GM12878 (cell line): ENCODE results near the gene UBA7. TPM values are rescaled to one million over a fixed set of nuclear protein-coding genes. Genes with fewer than 3 reads are reported as not detected.

ENCODE experiments used
- ATAC-seq: fragments of 200-7000 bp; cut with Tn5 transposase; 3 replicates; pipeline ENCODE4 v1.9.1; 2020; ENCODE audit warnings: mild to moderate bottlenecking, moderate library complexity
- BruUV-seq: library from RNA; stranded (reverse); fragments of 400-500 nt; replicated peaks from 2 replicates; lab custom pipeline; 2021; lab: Mats Ljungman, UMichigan
- CTCF ChIA-PET: fragments of 300-600 bp; sonication (Branson Sonifier 250); formaldehyde crosslinking; extraction: SDS; loops from one replicate; lab custom pipeline; 2021; ENCODE audit warnings: inconsistent platforms; lab: Yijun Ruan, JAX
- POLR2A ChIA-PET: fragments of 350-600 bp; formaldehyde crosslinking; extraction: SDS; loops from one replicate; lab custom pipeline; 2021; ENCODE audit warnings: inconsistent platforms; lab: Charles Lee
- RAD21 ChIA-PET: fragments of 300-600 bp; sonication (Branson Sonifier 250); formaldehyde crosslinking; loops from one replicate; lab custom pipeline; 2023; ENCODE audit warnings: antibody characterized with exemption; ENCODE audit not compliant: unreplicated experiment; lab: Charles Lee
- SMC1A ChIA-PET: fragments of 300-600 bp; sonication (Branson Sonifier 250); formaldehyde crosslinking; loops from one replicate; lab custom pipeline; 2023; ENCODE audit not compliant: unreplicated experiment, uncharacterized antibody; lab: Charles Lee
- DNase-seq: peaks from one replicate; pipeline ENCODE4 v3.0.0-alpha.2; 2011; ENCODE audit warnings: low read depth, low spot score
- FAIRE-seq: peaks from 3 replicates; lab custom pipeline; 2011; peaks lifted over from hg19 to GRCh38; lab: Jason Lieb, UNC
- H2AFZ ChIP-seq: 2 replicates; pipeline ENCODE4 v1.6.0; 2011; ENCODE audit warnings: low read depth, low read length, control low read depth; ENCODE audit not compliant: control insufficient read depth
- H3K27ac ChIP-seq: 2 replicates; pipeline ENCODE4 v1.5.1; 2011; ENCODE audit warnings: control low read depth; ENCODE audit not compliant: control insufficient read depth, insufficient read depth
- H3K27me3 ChIP-seq, 2 experiments: replicated peaks in 1 of 2; 2 replicates each; pipeline versions ENCODE4 v1.6.0 to v1.6.1; 2011; ENCODE audit warnings: low read length in 1 of 2; ENCODE audit not compliant: control insufficient read depth in 2 of 2, insufficient read depth in 2 of 2
- H3K36me3 ChIP-seq, 2 experiments: 2 replicates each; pipeline ENCODE4 v1.5.1; 2011; ENCODE audit warnings: low read length in 1 of 2; ENCODE audit not compliant: control insufficient read depth in 2 of 2, insufficient read depth in 2 of 2
- H3K4me1 ChIP-seq: 2 replicates; pipeline ENCODE4 v1.6.1; 2011; ENCODE audit warnings: mild to moderate bottlenecking, low read length, moderate library complexity, mixed read lengths; ENCODE audit not compliant: control insufficient read depth, insufficient read depth
- H3K4me2 ChIP-seq: 2 replicates; pipeline ENCODE4 v1.6.0; 2011; ENCODE audit warnings: control low read depth; ENCODE audit not compliant: control insufficient read depth, insufficient read depth
- H3K4me3 ChIP-seq: fragments of 200-600 bp; sonication (generic); 2 replicates; pipeline ENCODE4 v1.5.1; 2016
- H3K79me2 ChIP-seq: 2 replicates; pipeline ENCODE4 v1.6.0; 2011; ENCODE audit warnings: low read length; ENCODE audit not compliant: control insufficient read depth, insufficient read depth
- H3K9ac ChIP-seq: 2 replicates; pipeline ENCODE4 v1.8.0; 2011; ENCODE audit warnings: low read length, control low read depth, mixed read lengths; ENCODE audit not compliant: control insufficient read depth, insufficient read depth
- H3K9me3 ChIP-seq: replicated peaks from 3 replicates; pipeline ENCODE4 v1.5.1; 2011; ENCODE audit warnings: mild to moderate bottlenecking, low read length; ENCODE audit not compliant: control insufficient read depth, insufficient read depth
- H4K20me1 ChIP-seq: 2 replicates; pipeline ENCODE4 v1.6.0; 2011; ENCODE audit not compliant: control insufficient read depth, insufficient read depth
- CBX3 ChIP-seq: fragments of 200-600 bp; sonication (generic); IDR thresholded peaks from 2 replicates; pipeline ENCODE4 v1.6.1; 2016; ENCODE audit warnings: low read depth, borderline replicate concordance
- CUX1 ChIP-seq: IDR thresholded peaks from 2 replicates; pipeline ENCODE4 v1.6.1; 2012; ENCODE audit warnings: improper control_type of control experiment, low read depth, low read length; ENCODE audit not compliant: insufficient replicate concordance
- IRF4 ChIP-seq: IDR thresholded peaks from 2 replicates; pipeline ENCODE4 v1.6.1; 2011; ENCODE audit warnings: low read depth, low read length
- MLLT1 ChIP-seq: fragments of 450-650 bp; IDR thresholded peaks from 2 replicates; pipeline ENCODE4 v1.6.1; 2016; ENCODE audit warnings: mild to moderate bottlenecking
- MTA3 ChIP-seq: IDR thresholded peaks from 2 replicates; pipeline ENCODE4 v1.6.1; 2012; ENCODE audit warnings: low read length, inconsistent platforms, borderline replicate concordance
- NFYB ChIP-seq: IDR thresholded peaks from 2 replicates; pipeline ENCODE4 v1.6.1; 2011; ENCODE audit warnings: low read depth, mild to moderate bottlenecking, low read length, improper control_type of control experiment, moderate library complexity; ENCODE audit not compliant: insufficient read depth
- PML ChIP-seq: IDR thresholded peaks from 2 replicates; pipeline ENCODE4 v1.6.1; 2012; ENCODE audit warnings: low read length, inconsistent platforms
- SP1 ChIP-seq: IDR thresholded peaks from one replicate; pipeline ENCODE4 v1.6.1; 2011; ENCODE audit warnings: low read depth, low read length
- USF1 ChIP-seq: IDR thresholded peaks from 2 replicates; pipeline ENCODE4 v1.6.1; 2011; ENCODE audit warnings: borderline replicate concordance, low read depth, mild to moderate bottlenecking, moderate library complexity, mixed read lengths, low read length; ENCODE audit not compliant: insufficient read depth; ENCODE audit errors: extremely low read length
- YBX1 ChIP-seq: fragments of 450-650 bp; IDR thresholded peaks from 2 replicates; pipeline ENCODE4 v1.6.1; 2016; ENCODE audit warnings: antibody characterized with exemption
- YY1 ChIP-seq: IDR thresholded peaks from 2 replicates; pipeline ENCODE4 v1.6.1; 2011; ENCODE audit warnings: low read depth, mild to moderate bottlenecking, low read length
- ZNF207 ChIP-seq: fragments of 450-650 bp; IDR thresholded peaks from 2 replicates; pipeline ENCODE4 v1.6.1; 2014; ENCODE audit warnings: antibody characterized with exemption, mild to moderate bottlenecking, borderline replicate concordance
- ZNF622 ChIP-seq: fragments of 450-650 bp; IDR thresholded peaks from 2 replicates; pipeline ENCODE4 v1.6.1; 2017; ENCODE audit warnings: mild to moderate bottlenecking, inconsistent platforms
- WGBS: methylation state at CpG from one replicate; pipeline ENCODE4 v1.1.6; 2016; ENCODE audit warnings: low lambda C conversion rate; ENCODE audit not compliant: insufficient replicate concordance, insufficient coverage; ENCODE audit errors: missing lambda C conversion rate; 5-methylcytosine and 5-hydroxymethylcytosine counted together
- in situ Hi-C: fragments of 300-500 bp; cut with MboI; formaldehyde crosslinking; loops from 9 replicates; pipeline ENCODE4 v1.14.3; 2018; ENCODE audit warnings: mixed read lengths
- intact Hi-C: fragments of 100-400 bp; cut with micrococcal nuclease; formaldehyde crosslinking; loops from one replicate; pipeline ENCODE4 v1.14.2; 2022; ENCODE audit not compliant: unreplicated experiment
- polyA plus RNA-seq, 11 experiments: library from polyadenylated mRNA; depleted of rRNA in 4 of 11; unstranded in 6 of 11; stranded (reverse) in 5 of 11; fragments of >200 nt; fragmentation: Nextera tagmentation in 4 of 11; fragmentation: Illumina TruSeq in 1 of 11; extraction: Ambion mirVana in 4 of 11; extraction: Trizol in 1 of 11; gene quantifications; 1 replicate in 1 of 11; 2 replicates in 10 of 11; pipeline versions ENCODE4 v1.2.1 to v1.2.3, GENCODE V29; 2011 to 2016; ENCODE audit warnings: inconsistent platforms in 2 of 11, missing spikeins in 2 of 11, low read depth in 1 of 11
- total RNA-seq, 4 experiments: library from RNA; depleted of rRNA in 3 of 4; stranded (reverse); fragments of >200 nt in 3 of 4; fragmentation: Illumina TruSeq in 1 of 4; extraction: Trizol in 1 of 4; gene quantifications; 2 replicates each; pipeline versions ENCODE4 v1.2.1 to v1.2.3, GENCODE V29; 2013 to 2021

UBA7 gene
- total and polyA plus RNA-seq, 10 of the 15 experiments (the other 5 are each of a cell fraction or from before 2014, with no cell fraction given), result 11.8 to 116 (median 46.7) TPM

GRCh38 chr3:49780080-49780974, 33.4 kb downstream of the UBA7 start:
- no peak overlapping the region for H3K4me3 ChIP-seq
- no peaks in the 10 kb centered on the region for H3K9me3 ChIP-seq
- FAIRE-seq, result no peak
- H3K9ac ChIP-seq, result no peak overlapping the region
- in situ Hi-C loops, result no loop called here
- no peaks in the 10 kb centered on the region for H4K20me1 ChIP-seq
- RAD21 ChIA-PET, result interaction anchor here (1.4 kb wide), 1 partner anchor 59 kb away, joined by 4 read pairs; no protein-coding TSS in a partner anchor
- no peak overlapping the region for H3K4me2 ChIP-seq
- SMC1A ChIA-PET, result interaction anchor here (0.8 kb wide), 1 partner anchor 9 kb away, joined by 4 read pairs; no protein-coding TSS in a partner anchor
- H3K4me1 ChIP-seq, result peaks cover 4% of the 10 kb centered on the region; the same call in 1 of the 2 replicates
- H3K27me3 ChIP-seq, result no peaks in the 10 kb centered on the region
- TF ChIP-seq CBX3 (no peak), YY1 (no peak), ZNF622 (no peak), SP1 (no peak), PML (no peak), USF1 (no peak), MLLT1 (no peak), CUX1 (no peak), ZNF207 (no peak), MTA3 (no peak), YBX1 (no peak), IRF4 (no peak), NFYB (no peak)
- TF ChIP-seq, all 136 proteins: peak for 0
- peaks cover 27% of the 10 kb centered on the region for H3K79me2 ChIP-seq
- no TSS peak for BruUV-seq
- DNase-seq, result no peak
- H3K36me3 ChIP-seq, result peaks cover 0 to 3% of the 10 kb centered on the region in 2 experiments; a peak in 2 of 4 replicates
- WGBS, result 100% methylated on average over 3 of the region's 4 CpGs
- H3K27ac ChIP-seq, result no peak overlapping the region
- ChIA-PET POLR2A (no interaction called here), CTCF (no interaction called here)
- ATAC-seq, result 0 out of 3 replicates have a peak, but pooled peaks have one; percentile 21
- intact Hi-C loops, result no loop called here
- H2AFZ ChIP-seq, result no peak overlapping the region
